Muscle layer of duodenum (tissue), 2 donors: Measurements from ENCODE around the gene ATXN7L3.
"Not testable (repeated sequence)": the region's sequence is repeated elsewhere in the genome, so short reads cannot be mapped to it uniquely, and the experiment has no call there.

Experiments used
- H3K27ac ChIP-seq: one replicate; pipeline ENCODE4 v1.7.0; 2013; ENCODE audit warnings: mild to moderate bottlenecking, low read length
- H3K27me3 ChIP-seq: one replicate; pipeline ENCODE4 v1.7.0; 2013; ENCODE audit warnings: low read depth, mild to moderate bottlenecking, control low read depth, low read length
- H3K36me3 ChIP-seq, 2 donors: one replicate each; pipeline ENCODE4 v1.7.0; 2013; ENCODE audit warnings: low read length in 2 of 2, control low read depth in 1 of 2, mild to moderate bottlenecking in 1 of 2; ENCODE audit not compliant: insufficient read depth in 2 of 2, control insufficient read depth in 1 of 2
- H3K4me1 ChIP-seq, 2 donors: one replicate each; pipeline ENCODE4 v1.7.0; 2013; ENCODE audit warnings: low read length in 2 of 2, mild to moderate bottlenecking in 2 of 2, control low read depth in 1 of 2, moderate library complexity in 1 of 2; ENCODE audit not compliant: insufficient read depth in 2 of 2, control insufficient read depth in 1 of 2
- H3K4me3 ChIP-seq, 2 donors: one replicate each; pipeline ENCODE4 v1.7.0; 2013; ENCODE audit warnings: low read length in 2 of 2, low read depth in 1 of 2, mild to moderate bottlenecking in 1 of 2
- H3K9me3 ChIP-seq, 2 donors: one replicate each; pipeline ENCODE4 v1.7.0; 2013; ENCODE audit warnings: low read length in 2 of 2, control low read depth in 1 of 2, mild to moderate bottlenecking in 1 of 2; ENCODE audit not compliant: control insufficient read depth in 1 of 2
- donor health status: healthy.

The ATXN7L3 gene

DNA sequence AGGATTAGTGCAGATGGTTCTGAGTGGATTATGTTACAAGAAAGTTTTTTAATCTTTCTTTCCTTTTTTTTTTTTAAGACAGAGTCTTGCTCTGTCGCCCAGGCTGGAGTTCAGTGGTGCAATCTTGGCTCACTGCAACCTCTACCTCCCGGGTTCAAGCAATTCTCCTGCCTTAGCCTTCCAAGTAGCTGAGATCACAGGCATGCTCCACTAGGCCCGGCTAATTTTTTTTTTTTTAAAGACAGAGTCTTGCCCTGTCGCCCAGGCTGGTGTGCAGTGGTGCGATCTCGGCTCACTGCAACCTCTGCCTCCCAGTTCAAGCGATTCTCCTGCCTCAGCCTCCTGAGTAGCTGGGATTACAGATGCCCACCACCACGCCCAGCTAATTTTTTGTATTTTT lies 55.8 kb downstream of the ATXN7L3 start:
- H3K4me3 ChIP-seq, H3K27me3 ChIP-seq, H3K9me3 ChIP-seq, H3K27ac ChIP-seq, H3K36me3 ChIP-seq, H3K4me1 ChIP-seq: not testable (repeated sequence)
